ENCODE results near the gene SIGLEC10.

The SIGLEC10 gene

GRCh38 chr19:51365211-51365964 lies 52.1 kb downstream of the SIGLEC10 start:
- no peak for DNase-seq (ENCODE audit: low read depth in 2 of 2)

DNA sequence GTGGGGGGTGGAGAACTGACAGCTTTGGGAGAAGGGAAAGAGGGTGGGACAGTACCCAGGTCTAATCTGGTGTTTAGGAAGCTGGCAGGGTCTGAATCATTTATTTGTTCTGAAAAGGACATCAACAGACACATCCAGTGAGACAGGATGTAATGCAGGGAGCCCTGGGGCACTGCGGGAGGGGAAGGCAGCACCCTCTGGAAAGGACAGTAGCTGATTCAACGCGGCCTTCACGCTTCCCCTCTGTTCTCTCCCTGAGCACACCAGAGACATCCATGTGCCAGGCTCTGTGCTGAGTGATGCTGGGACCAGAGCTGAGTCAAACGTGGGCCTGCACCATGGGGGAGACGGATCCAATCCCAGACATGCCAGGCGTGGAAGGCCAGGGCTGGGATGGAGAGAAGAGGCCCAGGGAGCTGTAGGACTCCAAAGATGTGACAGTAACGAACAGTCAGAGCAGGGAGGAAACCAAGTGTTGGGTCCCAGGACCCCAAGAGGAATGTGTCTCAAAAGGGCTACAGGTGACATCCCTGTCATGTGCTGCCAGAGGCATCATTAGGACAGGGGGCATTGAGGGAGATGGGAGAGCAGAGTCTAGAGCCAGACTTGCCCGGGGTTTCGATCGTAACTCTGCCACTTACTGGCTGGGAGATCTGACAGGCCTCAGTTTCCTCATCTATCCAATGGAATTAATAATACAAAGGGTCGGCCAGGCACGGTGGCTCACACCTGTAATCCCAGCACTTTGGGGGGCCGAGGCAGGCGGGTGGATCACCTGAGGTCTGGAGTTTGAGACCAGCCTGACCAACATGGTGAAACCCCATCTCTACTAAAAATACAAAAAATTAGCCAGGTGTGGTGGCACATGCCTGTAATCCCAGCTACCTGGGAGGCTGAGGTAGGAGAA lies 53.0 kb downstream of the SIGLEC10 start:
- no peak for DNase-seq (ENCODE audit: low read depth in 2 of 2)

- no peak for DNase-seq (ENCODE audit: low read depth in 2 of 2)
These were observed 56.2 kb downstream of the SIGLEC10 start for GRCh38 chr19:51361239-51361638.

All from stimulated activated CD8-positive, alpha-beta memory T cell treated with anti-CD3 and anti-CD28 coated beads, Interleukin-7, amount 100 ng/mL, for 1 hour (primary cell).